Activated effector memory CD4-positive, alpha-beta T cell treated with Interleukin-2 at 50 U/mL for 16 hours (primary cell): ENCODE measurements around the gene APBA2.

Source experiments
- DNase-seq: peaks from one replicate; pipeline ENCODE4 v3.0.0-alpha.2; 2020

The APBA2 gene

GRCh38 chr15:29110733-29111132 lies 225.0 kb downstream of the APBA2 start:
- no peak for DNase-seq

- DNase-seq = no peak
Measured at GRCh38 chr15:29111705-29112281, 226.0 kb downstream of the APBA2 start.

GRCh38 chr15:29113336-29114220 lies 227.8 kb downstream of the APBA2 start:
- no peak for DNase-seq

- no peak for DNase-seq
Measured at GRCh38 chr15:29114221-29115092, 228.7 kb downstream of the APBA2 start.

- DNase-seq = no peak
Measured at GRCh38 chr15:29115093-29115991, 229.6 kb downstream of the APBA2 start.

GRCh38 chr15:29116970-29117700 lies 231.4 kb downstream of the APBA2 start:
- no peak for DNase-seq

- no peak for DNase-seq
Measured at GRCh38 chr15:29117778-29118177, 232.0 kb downstream of the APBA2 start.

GRCh38 chr15:29119847-29120246 lies 234.1 kb downstream of the APBA2 start:
- no peak for DNase-seq

GRCh38 chr15:29120593-29121368 lies 235.0 kb downstream of the APBA2 start:
- no peak for DNase-seq

GRCh38 chr15:29121369-29121656 lies 235.5 kb downstream of the APBA2 start:
- no peak for DNase-seq

- no peak for DNase-seq
Measured at GRCh38 chr15:29121907-29122306, 236.1 kb downstream of the APBA2 start.

GRCh38 chr15:29122506-29122905 lies 236.7 kb downstream of the APBA2 start:
- DNase-seq = no peak

GRCh38 chr15:29123171-29123570 lies 237.4 kb downstream of the APBA2 start:
- no peak for DNase-seq

- no peak for DNase-seq
Measured at GRCh38 chr15:29123991-29124390, 238.2 kb downstream of the APBA2 start.

- no peak for DNase-seq
Measured at GRCh38 chr15:29124581-29125381, 239.0 kb downstream of the APBA2 start.

GRCh38 chr15:29125382-29126207 lies 239.8 kb downstream of the APBA2 start:
- DNase-seq = no peak

GRCh38 chr15:29126208-29126536 lies 240.4 kb downstream of the APBA2 start:
- DNase-seq = no peak

- DNase-seq = no peak
Measured at GRCh38 chr15:29126821-29127461, 241.2 kb downstream of the APBA2 start.
